A673 (cell line): Measurements from ENCODE around the gene GLA. TPM values are rescaled to one million over a fixed set of nuclear protein-coding genes. Genes with fewer than 3 reads are reported as not detected.

Experiments
- BruUV-seq: library from RNA; stranded (reverse); fragments of 400-500 nt; replicated peaks from 2 replicates; lab custom pipeline; 2021; lab: Mats Ljungman, UMichigan
- CTCF ChIA-PET: fragments of 300-600 bp; sonication (Branson Sonifier 250); formaldehyde crosslinking; loops from one replicate; lab custom pipeline; 2022; ENCODE audit warnings: antibody characterized with exemption; lab: Charles Lee
- POLR2A ChIA-PET: fragments of 300-600 bp; sonication (Branson Sonifier 250); formaldehyde crosslinking; loops from one replicate; lab custom pipeline; 2022; ENCODE audit warnings: antibody characterized with exemption; ENCODE audit not compliant: low non-redundant PET; lab: Charles Lee
- DNase-seq: peaks from one replicate; pipeline ENCODE4 v3.0.0-alpha.2; 2015; ENCODE audit warnings: low spot score
- H3K27ac ChIP-seq: fragments of 200-600 bp; sonication (generic); 2 replicates; pipeline ENCODE4 v1.5.1; 2016; ENCODE audit warnings: mixed run types, low read depth, mild to moderate bottlenecking, mixed read lengths, antibody characterized with exemption, low read length; ENCODE audit not compliant: poor library complexity, severe bottlenecking
- H3K27me3 ChIP-seq: fragments of 200-600 bp; sonication (generic); replicated peaks from 2 replicates; pipeline ENCODE4 v1.6.1; 2017; ENCODE audit warnings: mixed run types, low read depth, mild to moderate bottlenecking, mixed read lengths, antibody characterized with exemption, low read length; ENCODE audit not compliant: insufficient read depth, poor library complexity
- H3K36me3 ChIP-seq: fragments of 200-600 bp; sonication (generic); 2 replicates; pipeline ENCODE4 v1.6.1; 2016; ENCODE audit warnings: mixed run types, mild to moderate bottlenecking, mixed read lengths, antibody characterized with exemption, low read length; ENCODE audit not compliant: insufficient read depth, poor library complexity, severe bottlenecking
- H3K4me1 ChIP-seq: fragments of 200-600 bp; sonication (generic); 2 replicates; pipeline ENCODE4 v1.6.1; 2017; ENCODE audit warnings: mixed run types, mild to moderate bottlenecking, mixed read lengths, antibody characterized with exemption, low read length; ENCODE audit not compliant: insufficient read depth, poor library complexity, severe bottlenecking
- H3K4me3 ChIP-seq: fragments of 200-600 bp; sonication (generic); 2 replicates; pipeline ENCODE4 v1.5.1; 2016; ENCODE audit warnings: low read depth, mixed run types, mild to moderate bottlenecking, mixed read lengths, low read length; ENCODE audit not compliant: poor library complexity, severe bottlenecking
- H3K9me3 ChIP-seq: fragments of 200-600 bp; sonication (generic); 2 replicates; pipeline ENCODE4 v1.6.1; 2016; ENCODE audit warnings: mixed run types, low read depth, mild to moderate bottlenecking, mixed read lengths, antibody characterized with exemption, low read length; ENCODE audit not compliant: poor library complexity, severe bottlenecking
- CTCF ChIP-seq: fragments of 300-800, 200-600 bp; sonication (generic); conservative IDR thresholded peaks from 2 replicates; pipeline ENCODE4 v1.5.1; 2017; ENCODE audit warnings: low read depth, mild to moderate bottlenecking, antibody characterized with exemption, low read length, moderate library complexity, mixed read lengths
- EZH2 ChIP-seq: fragments of 200-600 bp; sonication (generic); IDR thresholded peaks from 2 replicates; pipeline ENCODE4 v1.6.1; 2017; ENCODE audit warnings: borderline replicate concordance, low read depth, mild to moderate bottlenecking, mixed read lengths, antibody characterized with exemption, low read length; ENCODE audit not compliant: poor library complexity, severe bottlenecking
- intact Hi-C: fragments of 100-400 bp; cut with micrococcal nuclease; formaldehyde crosslinking; loops from one replicate; pipeline ENCODE4 v1.10.0; 2022; ENCODE audit not compliant: unreplicated experiment
- total RNA-seq: library from RNA; stranded (reverse); gene quantifications from 2 replicates; pipeline ENCODE4 v1.2.3, GENCODE V29; 2021

The GLA gene
- total RNA-seq, 1 experiment from 2014 or later: 61.8 TPM

GRCh38 chrX:101365301-101365795, 42.4 kb downstream of the GLA start:
- no peaks in the 10 kb centered on the region for H3K36me3 ChIP-seq
- intact Hi-C loops: no loop called here
- H3K4me3 ChIP-seq: no peak overlapping the region
- ChIA-PET POLR2A (no interaction called here), CTCF (no interaction called here)
- no peak overlapping the region for H3K27ac ChIP-seq
- no peaks in the 10 kb centered on the region for H3K4me1 ChIP-seq
- no peaks in the 10 kb centered on the region for H3K9me3 ChIP-seq
- no TSS peak for BruUV-seq
- DNase-seq: no peak
- TF ChIP-seq CTCF (no peak), EZH2 (no peak)
- no peaks in the 10 kb centered on the region for H3K27me3 ChIP-seq

GRCh38 chrX:101362757-101363156, 45.0 kb downstream of the GLA start:
- Histone ChIP-seq H3K27ac (no peak overlapping the region), H3K27me3 (no peaks in the 10 kb centered on the region), H3K4me1 (no peaks in the 10 kb centered on the region), H3K4me3 (no peak overlapping the region), H3K36me3 (no peaks in the 10 kb centered on the region), H3K9me3 (no peaks in the 10 kb centered on the region)
- no peak for DNase-seq
- no TSS peak for BruUV-seq
- POLR2A ChIA-PET: no interaction called here
- TF ChIP-seq CTCF (no peak), EZH2 (no peak)
- intact Hi-C loops: no loop called here
- CTCF ChIA-PET: no interaction called here

GRCh38 chrX:101362116-101362515, 45.6 kb downstream of the GLA start:
- Histone ChIP-seq H3K36me3 (no peaks in the 10 kb centered on the region), H3K4me3 (no peak overlapping the region), H3K27ac (no peak overlapping the region), H3K27me3 (no peaks in the 10 kb centered on the region), H3K9me3 (no peaks in the 10 kb centered on the region), H3K4me1 (no peaks in the 10 kb centered on the region)
- intact Hi-C loops: no loop called here
- ChIA-PET CTCF (interaction anchor here (0.5 kb wide), 1 partner anchor 10 kb away, joined by 5 read pairs; no protein-coding TSS in a partner anchor), POLR2A (interaction anchor here (0.5 kb wide), 1 partner anchor 35 kb away, joined by 3 read pairs; no protein-coding TSS in a partner anchor)
- TF ChIP-seq CTCF (no peak), EZH2 (no peak)
- DNase-seq: no peak
- BruUV-seq: no TSS peak
